IPS-NIHi7 (cell line): ENCODE results near the gene ATR.

Experiments
- DNase-seq: peaks from one replicate; pipeline ENCODE4 v3.0.0; 2012; ENCODE audit warnings: mixed read lengths; ENCODE audit errors: extremely low spot score

ATR gene

DNA sequence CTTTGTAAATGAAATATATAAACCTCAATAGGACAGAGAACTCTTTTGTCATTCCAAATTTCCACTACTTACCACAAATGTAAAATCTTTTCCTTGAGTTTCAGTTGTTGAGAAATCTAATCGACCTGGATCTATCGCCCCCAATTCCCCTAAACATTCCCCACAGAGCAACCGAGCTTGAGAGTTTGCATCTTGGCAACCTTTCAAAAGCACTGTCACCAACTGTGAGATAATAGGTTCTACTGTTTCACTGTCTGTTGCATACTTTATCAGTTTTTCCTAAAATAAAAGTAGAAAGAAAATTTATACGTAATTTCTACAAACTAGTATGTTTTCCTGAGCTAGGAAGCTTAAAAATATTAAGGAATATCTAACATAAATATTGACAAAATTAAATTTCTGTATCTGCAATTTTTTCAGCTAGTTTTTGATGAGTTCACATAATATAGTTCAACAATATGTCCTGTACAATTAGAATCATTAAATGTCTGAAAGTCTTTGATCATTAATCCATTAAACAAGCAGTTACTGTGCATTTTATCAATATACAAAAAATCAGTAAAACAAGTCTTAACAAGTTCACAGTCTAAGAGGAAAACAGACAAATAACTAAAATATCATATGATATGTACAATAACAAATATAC, 54.5 kb downstream of the ATR start:
- DNase-seq, result no peak

DNA sequence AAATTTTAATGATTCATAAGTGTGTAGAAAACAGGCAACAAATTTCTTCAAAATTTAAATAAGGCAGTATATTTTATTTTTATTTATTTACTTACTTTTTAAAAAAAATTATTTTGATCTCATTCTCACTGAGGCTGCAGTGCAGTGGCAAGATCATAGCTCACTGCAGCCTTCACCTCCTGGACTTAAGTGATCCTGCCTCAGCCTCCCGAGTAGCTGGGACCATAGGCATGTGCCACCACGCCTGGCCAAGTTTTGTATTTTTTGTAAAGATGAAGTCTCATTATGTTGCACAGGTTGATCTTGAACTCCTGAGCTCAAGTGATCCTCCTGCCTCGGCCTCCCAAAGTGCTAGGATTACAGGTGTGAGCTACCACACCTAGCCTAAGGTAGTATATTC, 69.5 kb downstream of the ATR start:
- no peak for DNase-seq

DNA sequence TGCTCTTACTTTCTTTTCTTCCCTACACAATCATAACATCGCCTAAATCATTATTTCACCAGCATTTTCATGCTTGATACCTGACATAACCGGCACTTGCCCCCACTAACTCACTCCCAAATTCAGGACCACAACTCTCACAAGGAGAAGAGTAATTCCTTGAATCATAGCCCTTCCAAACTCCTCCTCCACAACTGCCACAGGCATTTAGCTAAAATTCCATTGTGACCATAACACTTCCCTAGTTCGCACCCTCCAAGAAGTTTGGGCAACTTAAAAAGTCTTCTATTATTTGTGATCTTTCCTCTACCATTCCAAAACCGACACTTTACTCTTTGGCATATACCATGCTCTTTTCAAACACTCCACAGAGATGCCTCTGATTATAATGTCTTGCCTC, 71.3 kb downstream of the ATR start:
- DNase-seq, result no peak

DNA sequence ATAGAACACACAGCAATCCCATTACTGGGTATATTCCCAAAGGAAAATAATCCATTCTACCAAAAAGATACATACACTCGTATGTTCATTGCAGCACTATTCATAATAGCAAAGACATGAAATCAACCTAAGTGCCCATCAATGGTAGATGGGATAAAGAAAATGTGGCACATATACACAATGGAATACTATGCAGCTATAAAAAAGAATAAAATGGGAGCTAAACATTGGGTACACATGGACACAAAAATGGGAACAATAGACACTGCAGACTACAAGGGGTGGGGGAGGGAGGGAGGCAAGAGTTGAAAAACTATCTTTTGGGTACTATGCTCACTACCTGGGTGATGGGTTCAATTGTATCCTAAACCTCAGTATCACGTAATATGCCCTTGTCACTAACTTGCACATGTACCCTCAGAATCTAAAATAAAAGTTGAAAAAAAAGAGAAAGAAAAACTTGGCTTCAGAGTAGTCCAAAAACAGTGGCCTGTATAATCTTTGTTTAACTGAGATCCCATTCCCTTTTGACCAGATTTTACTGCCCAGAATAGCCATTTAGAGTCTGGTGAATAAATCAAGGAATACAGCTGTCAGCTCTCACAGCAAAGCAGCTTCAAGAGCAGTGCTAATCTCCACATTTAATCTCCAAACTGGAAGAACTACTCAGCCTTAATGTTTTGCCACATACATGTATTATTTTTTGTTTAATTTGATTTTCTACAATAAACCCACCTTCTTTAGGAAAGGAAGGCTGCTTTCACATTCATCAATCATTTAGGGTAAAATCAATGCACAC, 76.1 kb downstream of the ATR start:
- DNase-seq, result no peak

DNA sequence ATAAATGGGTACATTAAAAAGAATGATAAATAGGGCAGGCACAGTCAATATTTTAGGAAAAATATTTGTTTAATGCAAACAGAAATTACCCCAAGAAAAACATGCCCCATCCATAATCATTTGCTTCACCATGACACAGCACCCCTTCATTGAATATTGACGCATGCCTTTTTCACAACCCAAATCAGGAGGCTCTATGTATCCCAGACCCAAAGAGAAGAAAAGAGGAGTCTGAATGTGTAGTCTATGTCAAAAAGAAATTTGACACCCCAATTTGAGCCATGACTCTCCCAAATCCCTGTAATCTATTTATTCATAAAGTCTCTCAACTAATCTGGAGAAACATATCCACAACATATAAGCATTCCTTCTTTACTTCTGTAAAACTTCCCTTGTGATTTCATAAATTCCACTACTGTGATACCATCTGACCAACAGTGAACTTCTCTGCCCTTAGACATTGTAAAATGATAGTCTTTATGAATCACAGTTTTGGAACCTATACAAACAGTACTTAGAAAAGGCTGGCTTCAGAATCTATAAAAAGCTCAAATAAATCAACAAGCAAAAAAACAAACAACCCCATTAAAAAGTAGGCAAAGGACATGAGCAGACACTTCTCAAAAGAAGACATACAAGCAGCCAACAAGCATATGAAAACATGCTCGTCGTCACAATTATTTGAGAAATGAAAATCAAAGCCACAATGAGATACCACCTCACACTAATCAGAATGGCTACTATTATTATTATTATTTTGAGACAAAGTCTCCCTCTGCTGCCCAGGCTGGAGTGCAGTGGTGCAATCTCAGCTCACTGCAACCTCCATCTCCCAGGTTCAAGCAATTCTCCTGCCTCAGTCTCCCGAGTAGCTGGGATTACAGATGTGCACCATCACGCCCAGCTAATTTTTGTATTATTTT, 77.3 kb downstream of the ATR start:
- no peak for DNase-seq

DNA sequence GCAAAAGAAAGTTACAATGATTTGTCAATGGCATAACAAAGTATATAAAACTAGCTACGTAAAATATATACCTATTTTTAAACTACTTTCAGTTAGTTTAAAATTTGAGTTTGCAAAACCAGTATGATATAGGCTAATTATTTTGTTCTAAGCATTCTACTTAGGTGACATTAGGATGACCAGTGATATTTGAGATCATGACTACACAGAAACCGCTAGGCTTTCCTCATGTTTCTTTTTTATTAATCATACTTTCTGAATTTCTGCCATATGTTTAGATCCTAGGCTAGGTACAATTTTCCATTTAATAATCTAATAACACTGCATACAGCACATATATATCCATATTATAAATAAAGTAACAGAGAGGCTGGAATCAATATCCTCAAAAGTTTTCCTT, 78.3 kb downstream of the ATR start:
- no peak for DNase-seq

DNA sequence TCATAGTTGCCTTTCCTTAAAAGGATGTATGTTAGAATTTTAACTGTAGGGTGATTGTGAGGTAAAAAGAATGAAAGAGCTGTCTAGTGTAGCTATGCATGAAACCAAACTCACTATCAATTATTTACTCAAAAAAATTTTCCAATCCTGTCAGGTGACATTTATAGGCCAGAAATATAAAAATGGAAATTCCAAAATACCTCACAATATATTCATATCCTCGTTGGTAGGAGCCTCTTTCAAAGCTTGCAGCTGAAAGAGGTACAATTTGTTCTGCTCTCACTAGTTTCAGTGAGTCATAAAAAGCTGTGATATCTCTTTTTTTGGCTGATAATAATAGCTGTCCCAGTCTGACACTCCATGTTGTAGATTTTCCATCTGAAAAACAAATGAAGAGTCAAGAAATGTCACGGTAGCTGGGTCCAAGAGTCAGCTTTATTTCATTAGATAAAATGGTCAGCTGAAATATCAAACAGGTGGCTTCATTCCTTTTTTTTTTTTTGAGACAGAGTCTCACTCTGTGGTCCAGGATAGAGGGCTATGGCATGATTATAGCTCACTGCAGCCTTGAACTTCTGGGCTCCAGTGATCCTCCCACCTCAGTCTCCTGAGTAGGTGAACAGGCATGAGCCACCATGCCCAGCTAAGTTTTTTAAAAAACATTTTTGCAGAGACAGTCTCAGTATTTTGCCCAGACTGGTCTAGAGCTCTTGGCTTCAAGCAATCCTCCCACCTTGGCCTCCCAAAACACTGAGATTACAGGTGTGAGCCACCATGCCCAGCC, 79.9 kb downstream of the ATR start:
- no peak for DNase-seq

DNA sequence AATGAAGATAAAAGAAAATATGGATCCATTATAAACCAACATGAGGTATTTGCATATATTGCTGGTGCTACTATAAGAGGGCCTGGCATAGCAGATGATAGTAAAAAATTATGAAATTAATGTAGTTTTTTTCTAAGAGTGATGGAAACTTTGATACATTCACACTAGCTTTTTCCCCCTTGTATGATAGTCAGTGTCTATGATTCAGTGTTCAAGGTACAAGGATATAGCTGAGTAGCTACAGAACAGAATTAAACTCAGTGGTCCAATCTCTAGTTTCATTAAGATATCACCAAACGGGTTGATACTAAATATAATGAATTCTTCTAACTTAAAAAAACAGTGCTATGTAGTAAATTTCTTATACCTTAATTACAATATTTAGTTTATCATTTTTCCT, 80.8 kb downstream of the ATR start:
- no peak for DNase-seq

DNA sequence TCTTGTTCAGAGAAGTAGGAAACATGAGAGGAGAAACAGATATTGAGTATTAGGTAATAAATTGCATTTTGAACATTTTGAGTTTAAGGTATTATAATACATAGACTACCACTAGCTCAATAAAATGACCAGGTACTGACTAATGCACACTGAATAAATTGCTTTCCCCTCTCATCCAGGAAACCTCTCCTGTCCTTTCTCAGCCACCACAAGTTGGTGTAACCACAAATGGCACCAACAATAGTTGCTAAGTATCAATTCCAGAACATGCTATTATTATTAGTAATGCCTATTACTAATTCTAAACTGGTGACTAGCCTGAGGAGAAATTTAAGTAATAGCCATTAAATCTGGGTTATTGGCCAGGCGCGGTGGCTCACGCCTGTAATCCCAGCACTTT, 83.4 kb downstream of the ATR start:
- DNase-seq, result no peak

DNA sequence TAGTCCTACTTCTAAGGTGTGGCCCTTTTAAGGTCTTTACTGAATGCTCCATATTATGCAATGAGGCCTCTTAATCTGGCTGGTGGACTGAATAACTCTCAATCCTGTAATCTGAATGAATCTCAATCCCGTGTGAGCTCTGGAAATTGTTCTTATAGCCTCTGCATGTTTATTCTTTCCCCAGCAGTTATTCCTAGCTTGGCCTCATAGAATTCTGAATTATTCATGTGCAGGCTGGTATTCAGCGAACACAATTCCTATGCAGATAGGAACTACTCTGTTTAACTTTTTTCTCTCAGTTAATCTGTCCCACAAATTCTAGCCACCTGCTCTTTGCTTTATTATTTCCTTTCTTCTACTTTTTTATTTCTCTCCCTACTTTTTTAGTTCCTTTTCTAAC, 86.3 kb downstream of the ATR start:
- no peak for DNase-seq

DNA sequence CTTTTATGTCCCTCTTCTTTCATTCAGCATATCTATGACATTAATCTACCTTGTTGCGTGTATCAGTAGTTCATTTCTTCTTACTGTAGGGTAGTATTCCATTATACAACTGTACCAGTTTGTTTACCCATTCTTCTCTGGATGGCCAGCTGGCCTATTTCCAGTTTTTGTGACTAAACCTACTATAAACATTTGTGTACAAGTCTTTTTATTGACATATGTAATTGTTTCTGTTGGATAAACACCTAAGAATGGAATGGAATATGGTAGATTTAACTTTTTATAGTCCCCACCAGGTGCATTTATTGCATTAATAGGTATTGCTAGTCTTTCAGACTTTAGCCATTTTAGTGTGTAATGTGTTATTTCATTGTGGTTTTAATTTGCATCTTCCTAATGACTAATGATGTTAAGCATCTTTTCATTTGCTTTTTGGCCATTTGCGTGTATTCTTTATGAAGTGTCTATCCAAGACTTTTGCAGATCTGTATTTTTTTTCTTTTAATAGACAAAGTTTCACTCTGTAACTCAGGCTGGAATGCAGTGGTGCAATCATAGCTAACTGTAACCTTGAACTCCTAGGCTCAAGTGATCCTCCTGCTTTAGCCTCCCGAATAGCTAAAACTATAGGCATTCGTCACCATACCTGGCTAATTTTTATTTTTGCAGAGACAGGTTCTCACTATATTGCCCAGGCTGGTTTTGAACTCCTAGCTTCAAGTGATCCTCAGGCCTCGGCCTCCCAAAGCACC, 88.8 kb downstream of the ATR start:
- DNase-seq, result no peak

DNA sequence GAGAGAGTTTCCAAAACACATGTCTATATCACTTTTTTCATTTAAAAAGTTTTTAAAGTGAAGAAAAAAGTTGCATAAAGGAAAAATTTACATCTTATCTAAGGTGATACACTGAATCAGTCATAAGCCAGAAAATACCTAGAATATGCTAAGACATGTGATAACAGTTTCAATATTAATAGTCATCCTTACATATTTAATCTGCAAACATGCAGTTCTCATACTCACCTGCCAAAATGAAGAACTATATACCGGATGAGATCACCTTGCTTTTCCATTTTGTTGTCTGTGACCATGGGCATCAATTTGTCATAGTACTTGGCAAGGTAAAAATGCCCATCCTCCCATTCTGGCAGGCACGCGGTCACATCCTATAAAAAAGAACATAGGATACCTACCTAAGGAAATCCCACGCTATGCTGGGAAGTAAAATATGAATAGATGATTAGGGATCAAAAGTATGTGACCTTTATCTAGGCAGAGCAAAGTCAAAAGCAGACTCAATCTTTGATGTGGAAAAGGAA, 93.6 kb downstream of the ATR start:
- no peak for DNase-seq

DNA sequence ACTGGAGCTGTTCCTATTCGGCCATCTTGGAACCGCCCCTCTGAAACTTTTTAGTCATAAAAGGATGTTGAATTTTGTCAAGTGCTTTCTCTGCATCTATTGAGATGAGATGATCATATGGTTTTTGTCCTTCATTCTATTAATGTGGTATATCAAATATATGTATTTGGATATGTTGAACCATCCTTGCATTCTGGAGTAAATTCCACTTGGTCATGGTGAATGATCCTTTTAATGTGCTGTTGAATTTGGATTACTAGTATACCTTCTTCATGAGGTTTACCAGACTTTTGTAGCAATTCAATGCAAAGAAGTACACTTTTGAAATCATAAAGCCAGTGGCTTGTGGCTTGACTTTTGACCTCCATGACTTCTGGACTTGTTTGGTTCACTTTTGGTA, 97.3 kb downstream of the ATR start:
- DNase-seq, result no peak

DNA sequence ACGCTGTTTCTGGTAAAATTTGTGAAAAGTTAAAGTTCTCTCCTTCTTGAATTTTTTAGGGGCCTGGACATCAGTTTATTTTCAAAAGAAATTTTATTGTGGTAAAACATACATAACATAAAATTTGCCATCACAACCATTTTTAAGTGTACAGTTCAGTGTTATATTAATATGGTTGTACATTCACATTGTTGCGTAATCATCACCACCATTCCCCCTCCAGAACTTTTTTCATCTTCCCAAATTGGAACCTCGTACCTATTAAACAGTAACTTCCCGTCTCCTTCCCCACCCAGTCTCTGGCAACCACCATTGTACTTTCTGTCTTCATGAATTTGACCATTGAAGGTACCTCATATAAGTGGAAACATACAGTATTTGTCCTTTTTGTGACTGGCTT, 107.7 kb downstream of the ATR start:
- DNase-seq, result no peak

DNA sequence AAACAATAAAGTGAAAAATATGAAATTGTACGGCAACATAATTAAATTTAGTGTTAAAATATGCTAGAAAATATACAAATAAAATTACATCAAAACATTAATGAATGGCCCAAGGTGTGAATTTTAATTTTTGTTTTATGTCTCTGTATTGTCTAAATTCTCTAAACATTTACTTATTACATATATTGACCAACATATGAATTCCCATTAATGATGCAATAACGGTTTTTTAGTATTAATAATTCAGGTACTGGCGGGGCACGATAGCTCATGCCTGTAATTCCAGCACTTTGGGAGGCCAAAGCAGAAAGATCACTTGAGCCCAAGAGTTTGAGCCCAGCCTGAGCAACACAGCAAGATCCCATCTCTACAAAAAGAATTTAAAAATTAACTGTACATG, 110.1 kb downstream of the ATR start:
- no peak for DNase-seq

DNA sequence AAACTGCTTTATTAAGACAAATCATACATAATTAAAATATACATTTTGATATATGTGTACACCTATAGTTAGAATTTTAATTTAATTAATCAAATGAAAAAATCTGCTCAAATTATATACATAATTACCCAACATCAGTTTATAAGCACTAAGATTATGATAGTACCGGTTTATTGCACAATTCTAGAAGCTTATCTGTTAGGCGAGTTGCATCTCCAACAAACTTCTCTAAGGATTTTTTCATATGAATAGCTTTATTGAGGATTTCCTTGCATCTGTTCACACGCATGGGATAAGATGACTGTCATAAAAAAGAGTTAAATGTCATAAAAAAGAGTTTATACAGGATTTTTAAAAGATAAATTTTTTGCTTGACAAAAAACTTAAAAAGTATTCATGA, 110.8 kb downstream of the ATR start:
- DNase-seq, result no peak

DNA sequence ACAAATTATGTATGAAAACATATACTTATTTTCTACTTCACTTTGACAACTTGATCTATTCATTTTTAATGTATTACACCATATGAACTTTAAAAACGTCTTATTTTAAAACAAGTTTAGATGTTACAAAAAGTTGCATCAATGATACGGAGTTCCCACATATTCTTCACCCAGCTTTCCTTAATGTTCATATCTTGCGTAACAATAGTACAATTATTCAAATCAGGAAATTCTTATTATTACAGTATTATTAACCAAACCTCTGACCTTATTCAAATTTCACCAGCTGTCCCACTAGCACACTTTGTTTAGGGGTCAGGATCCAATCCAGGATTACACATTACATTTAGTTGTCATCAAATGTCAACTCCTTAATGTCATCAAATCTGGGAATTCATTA, 117.8 kb downstream of the ATR start:
- DNase-seq, result no peak

DNA sequence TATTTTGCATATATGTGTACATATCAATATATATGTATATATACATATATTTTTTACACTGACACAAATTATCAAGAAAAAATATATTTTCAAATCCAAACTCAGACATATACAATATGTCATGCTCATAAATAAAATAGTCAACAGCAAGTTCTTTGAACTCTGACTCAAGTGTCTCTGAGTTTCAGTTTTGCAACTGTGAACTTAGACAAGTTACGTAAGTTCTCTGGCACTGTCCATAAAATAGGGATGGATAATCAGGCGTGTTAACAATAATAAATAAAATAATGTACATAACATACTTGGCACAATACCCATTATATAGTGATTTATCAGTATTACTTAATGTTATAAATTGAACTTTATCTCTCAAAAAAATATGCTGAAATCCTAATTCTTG, 118.6 kb downstream of the ATR start:
- DNase-seq, result no peak

DNA sequence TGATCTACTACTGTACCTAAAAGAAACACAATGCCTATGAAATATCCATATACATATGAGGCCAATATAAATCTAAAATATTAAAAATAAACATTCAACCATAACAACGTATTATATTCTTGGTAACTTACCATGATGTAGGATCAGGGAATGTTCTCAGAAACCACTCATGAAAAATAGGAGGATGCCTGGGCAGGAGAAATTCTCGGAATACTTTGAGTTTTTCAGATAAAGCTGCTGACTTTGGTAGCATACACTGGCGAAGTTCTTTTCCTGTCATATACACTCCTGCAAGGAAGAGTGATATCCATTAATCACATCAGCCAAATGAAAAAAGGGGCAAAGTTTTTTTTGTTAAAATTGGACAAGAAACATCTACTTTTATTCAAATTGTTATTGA, 119.4 kb downstream of the ATR start:
- no peak for DNase-seq

DNA sequence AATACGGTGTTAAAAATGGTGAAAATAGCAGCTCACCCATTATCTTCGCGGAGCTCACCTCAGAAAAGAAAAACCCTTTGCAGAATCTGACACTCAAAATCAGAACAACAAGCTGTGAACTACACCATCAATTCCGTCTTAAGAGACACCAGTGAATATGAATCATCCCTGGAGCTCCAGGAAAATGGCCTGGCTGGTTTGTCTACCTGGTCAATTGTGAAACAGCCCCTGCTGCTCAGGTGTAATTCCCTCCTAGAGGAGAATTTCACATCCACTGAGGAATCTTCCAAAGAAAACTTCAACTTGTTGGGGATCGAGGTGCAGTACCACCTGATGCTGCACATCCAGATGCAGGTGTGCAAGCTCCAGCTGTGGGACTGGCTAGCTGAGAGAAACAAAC, 127.7 kb downstream of the ATR start:
- DNase-seq, result no peak

DNA sequence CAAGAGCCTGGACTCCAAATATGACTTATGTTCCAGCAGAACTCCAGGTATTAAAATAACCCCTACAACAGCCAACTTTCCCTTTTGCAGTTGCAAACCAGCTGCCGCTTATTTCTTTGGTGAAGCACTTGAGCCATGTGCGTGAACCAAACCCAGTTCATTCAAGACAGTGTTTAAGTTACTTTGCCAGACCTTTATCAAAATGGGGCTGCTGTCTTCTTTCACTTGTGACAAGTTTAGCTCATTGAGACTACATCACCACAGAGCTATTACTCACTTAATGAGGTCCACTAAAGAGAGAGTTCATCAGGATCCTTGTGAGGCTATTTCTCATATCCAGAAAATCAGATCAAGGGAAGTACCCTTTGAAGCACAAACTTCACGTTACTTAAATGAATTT, 128.3 kb downstream of the ATR start:
- no peak for DNase-seq
